ENCODE results near the gene NELFE.
"Not testable (repeated sequence)": the region's sequence is repeated elsewhere in the genome, so short reads cannot be mapped to it uniquely, and the experiment has no call there.

Gene NELFE

DNA sequence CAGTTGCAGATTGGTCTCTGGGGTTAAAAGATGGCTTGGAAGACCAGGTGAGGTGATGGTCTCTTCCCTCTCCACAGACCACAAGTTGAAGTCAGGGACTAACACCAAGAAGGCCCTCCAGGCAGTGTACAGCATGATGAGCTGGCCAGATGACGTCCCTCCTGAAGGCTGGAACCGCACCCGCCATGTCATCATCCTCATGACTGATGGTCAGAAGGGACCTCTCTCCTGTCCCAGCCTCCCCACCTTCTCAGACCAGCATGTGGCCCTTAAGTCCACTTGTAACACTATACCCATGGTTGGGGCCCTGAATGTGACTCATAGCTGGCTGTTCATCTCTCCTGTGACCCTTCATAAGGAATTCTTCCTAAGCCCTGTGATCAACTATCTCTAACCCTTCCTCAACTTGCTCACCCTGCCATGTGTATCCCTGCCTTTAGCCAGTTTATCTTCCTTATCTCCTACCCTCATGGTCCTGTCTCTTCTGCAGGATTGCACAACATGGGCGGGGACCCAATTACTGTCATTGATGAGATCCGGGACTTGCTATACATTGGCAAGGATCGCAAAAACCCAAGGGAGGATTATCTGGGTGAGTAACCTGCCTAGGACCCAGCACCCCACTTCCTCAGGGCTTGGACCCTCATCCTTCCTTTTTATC, 9.9 kb downstream of the NELFE start:
- DNase-seq = no peak

DNA sequence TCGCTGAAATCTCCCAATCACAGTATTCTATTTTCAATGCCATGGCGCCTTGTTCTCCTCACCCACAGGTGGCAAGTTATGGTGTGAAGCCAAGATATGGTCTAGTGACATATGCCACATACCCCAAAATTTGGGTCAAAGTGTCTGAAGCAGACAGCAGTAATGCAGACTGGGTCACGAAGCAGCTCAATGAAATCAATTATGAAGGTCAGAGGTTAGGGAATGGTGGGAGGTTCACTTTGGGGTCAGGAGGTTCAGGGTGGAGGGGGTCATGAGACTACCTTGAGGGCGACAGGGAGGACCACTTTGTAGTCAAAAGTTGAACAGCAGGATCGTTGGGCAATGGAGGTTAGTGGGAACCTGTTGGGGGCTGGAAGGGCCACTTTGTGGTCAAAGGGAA, 10.5 kb downstream of the NELFE start:
- no peak for DNase-seq

DNA sequence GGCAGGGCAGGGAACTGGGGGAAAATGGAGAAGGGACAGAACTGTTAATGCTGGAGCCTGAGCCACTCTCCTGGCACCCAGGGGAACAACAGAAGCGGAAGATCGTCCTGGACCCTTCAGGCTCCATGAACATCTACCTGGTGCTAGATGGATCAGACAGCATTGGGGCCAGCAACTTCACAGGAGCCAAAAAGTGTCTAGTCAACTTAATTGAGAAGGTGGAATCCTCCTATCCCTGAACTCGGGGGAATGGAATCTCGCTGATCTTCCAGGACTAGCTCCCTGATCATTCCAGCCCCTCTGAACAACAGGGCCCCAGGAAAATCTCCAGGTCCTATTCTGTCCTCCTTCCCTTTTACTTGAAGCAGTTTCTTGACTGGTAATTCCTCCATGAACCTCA, 10.9 kb downstream of the NELFE start:
- no peak for DNase-seq

DNA sequence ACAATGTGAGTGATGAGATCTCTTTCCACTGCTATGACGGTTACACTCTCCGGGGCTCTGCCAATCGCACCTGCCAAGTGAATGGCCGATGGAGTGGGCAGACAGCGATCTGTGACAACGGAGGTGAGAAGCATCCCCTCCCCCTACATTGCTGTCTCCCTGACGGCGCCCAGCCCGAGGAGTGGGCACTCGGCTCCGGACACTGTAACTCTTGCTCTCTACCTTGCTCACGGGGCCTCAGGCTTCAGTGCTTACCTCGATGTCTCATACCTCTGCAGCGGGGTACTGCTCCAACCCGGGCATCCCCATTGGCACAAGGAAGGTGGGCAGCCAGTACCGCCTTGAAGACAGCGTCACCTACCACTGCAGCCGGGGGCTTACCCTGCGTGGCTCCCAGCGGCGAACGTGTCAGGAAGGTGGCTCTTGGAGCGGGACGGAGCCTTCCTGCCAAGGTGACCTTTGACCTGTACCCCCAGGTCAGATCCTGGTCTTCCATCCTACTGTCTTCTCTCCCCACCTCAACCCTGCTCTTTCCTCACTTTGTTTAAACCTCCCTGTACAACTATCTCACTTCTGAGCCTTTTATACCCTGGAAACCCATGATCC, 11.6 kb downstream of the NELFE start:
- no peak for DNase-seq

DNA sequence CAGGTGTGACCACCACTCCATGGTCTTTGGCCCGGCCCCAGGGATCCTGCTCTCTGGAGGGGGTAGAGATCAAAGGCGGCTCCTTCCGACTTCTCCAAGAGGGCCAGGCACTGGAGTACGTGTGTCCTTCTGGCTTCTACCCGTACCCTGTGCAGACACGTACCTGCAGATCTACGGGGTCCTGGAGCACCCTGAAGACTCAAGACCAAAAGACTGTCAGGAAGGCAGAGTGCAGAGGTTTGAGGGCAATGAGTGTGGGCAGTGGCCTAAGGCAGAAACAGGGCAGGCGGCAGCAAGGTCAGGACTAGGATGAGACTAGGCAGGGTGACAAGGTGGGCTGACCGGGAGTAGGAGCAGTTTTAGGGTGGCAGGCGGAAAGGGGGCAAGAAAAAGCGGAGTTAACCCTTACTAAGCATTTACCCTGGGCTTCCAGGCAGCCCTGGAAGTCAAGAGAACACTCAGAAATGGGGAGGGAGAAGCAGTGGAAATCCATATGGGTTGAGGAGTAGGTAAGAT, 12.3 kb downstream of the NELFE start:
- no peak for DNase-seq

DNA sequence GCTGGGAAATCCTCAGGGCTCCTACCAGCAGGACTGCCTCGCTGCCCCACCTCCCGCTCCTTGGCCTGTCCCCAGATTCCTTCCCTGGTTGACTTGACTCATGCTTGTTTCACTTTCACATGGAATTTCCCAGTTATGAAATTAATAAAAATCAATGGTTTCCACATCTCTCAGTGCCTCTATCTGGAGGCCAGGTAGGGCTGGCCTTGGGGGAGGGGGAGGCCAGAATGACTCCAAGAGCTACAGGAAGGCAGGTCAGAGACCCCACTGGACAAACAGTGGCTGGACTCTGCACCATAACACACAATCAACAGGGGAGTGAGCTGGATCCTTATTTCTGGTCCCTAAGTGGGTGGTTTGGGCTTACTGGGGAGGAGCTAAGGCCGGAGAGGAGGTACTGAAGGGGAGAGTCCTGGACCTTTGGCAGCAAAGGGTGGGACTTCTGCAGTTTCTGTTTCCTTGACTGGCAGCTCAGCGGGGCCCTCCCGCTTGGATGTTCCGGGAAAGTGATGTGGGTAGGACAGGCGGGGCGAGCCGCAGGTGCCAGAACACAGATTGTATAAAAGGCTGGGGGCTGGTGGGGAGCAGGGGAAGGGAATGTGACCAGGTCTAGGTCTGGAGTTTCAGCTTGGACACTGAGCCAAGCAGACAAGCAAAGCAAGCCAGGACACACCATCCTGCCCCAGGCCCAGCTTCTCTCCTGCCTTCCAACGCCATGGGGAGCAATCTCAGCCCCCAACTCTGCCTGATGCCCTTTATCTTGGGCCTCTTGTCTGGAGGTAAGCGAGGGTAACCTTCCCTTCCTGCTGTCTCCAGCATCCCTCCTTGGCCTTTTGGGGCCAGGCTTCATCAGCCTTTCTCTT, 13.0 kb downstream of the NELFE start, which contains the start of gene CFB:
Gene CFB, plus strand, starts transcription at position 589 of the 863 bp plus-strand sequence. Its CDS starts 127 bp downstream, at position 716.
- DNase-seq = no peak

DNA sequence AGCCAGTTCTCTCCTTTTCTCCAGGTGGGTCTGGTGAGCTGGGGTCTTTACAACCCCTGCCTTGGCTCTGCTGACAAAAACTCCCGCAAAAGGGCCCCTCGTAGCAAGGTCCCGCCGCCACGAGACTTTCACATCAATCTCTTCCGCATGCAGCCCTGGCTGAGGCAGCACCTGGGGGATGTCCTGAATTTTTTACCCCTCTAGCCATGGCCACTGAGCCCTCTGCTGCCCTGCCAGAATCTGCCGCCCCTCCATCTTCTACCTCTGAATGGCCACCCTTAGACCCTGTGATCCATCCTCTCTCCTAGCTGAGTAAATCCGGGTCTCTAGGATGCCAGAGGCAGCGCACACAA, 13.6 kb downstream of the NELFE start:
- DNase-seq = no peak

DNA sequence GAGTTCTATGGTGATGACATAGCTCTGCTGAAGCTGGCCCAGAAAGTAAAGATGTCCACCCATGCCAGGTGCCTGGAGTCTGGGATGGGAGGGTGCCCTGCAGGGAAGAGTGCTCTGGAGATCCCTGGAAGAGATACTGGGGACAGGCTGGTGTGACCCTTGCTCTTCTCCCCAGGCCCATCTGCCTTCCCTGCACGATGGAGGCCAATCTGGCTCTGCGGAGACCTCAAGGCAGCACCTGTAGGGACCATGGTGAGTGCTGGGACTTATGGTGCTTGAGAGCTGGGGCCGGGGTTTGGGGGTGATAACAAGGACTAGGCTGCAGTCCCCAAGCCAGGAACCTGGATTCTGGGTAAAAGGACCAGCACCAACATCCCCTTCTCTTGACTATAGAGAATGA, 15.0 kb downstream of the NELFE start:
- DNase-seq = no peak

DNA sequence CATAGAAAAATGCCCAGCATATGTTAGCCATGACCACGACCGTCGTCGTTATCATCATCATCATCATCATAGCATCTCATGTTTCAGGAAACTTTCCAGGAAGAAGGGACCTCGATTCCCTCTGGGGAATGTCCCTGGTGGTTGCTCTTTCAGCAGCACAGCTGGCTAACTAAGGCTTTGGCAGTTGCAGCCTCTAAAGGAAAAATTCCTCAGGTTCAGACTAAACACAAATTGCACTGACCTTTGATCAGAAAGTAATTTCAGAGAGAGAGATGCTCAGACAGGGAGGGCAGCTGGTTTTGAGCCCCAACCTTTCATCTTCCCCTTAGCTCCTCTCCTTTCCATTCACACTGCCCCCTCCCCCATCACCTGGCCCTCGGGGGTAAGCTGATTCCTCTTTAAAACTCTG, 18.5 kb downstream of the NELFE start:
- DNase-seq = no peak

DNA sequence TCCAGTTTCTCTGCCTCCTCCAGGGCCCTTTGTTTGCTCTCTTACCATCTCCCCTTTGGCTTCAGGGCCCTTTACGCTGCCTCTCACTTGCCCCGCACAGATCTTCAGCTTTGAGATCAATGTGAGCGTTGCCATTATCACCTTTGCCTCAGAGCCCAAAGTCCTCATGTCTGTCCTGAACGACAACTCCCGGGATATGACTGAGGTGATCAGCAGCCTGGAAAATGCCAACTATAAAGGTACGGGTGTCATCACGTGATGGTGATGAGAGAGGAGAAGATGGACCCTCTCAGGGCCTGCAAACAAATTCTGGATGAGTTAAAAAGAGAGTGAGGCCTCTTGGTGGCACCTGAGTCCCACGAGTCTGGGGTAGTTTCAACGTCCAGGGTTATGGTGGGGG, 22.9 kb downstream of the NELFE start:
- no peak for DNase-seq

DNA sequence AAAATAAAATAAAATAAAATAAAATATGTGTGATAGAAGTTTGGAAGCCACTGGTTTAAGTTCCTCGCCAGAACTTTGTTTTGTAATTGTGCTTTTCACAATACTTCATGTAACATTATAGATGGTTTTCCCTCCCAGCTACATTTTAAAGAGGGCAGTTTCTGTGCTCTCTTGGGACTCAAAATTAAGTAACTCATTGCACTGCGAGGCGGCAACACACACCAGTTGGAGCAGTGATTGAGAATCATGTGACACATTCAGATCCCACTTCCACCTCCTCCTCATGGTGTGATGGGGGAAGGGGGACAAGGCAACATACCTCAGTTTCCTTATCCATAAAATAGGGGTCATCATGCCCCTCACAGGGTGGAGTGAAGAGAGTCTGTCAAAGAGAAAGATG, 23.8 kb downstream of the NELFE start:
- DNase-seq = no peak

DNA sequence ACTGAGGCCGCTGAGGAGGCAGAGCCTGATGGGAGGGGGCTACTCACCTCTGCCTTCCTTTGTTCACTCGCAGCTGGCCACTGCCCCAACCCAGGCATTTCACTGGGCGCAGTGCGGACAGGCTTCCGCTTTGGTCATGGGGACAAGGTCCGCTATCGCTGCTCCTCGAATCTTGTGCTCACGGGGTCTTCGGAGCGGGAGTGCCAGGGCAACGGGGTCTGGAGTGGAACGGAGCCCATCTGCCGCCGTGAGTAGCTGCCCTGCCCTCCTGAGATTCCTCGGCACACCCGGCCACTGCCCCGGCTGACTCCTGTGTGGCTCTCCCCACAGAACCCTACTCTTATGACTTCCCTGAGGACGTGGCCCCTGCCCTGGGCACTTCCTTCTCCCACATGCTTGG, 25.2 kb downstream of the NELFE start:
- no peak for DNase-seq

DNA sequence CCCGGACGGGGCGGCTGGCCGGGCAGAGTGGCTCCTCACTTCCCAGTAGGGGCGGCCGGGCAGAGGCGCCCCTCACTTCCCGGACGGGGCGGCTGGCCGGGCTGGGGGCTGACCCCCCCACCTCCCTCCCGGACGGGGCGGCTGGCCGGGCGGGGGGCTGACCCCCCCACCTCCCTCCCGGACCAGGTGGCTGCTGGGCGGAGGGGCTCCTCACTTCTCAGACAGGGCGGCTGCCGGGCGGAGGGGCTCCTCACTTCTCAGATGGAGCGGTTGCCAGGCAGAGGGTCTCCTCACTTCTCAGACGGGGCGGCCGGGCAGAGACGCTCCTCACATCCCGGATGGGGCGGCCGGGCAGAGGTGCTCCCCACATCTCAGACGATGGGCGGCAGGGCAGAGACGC, 26.6 kb downstream of the NELFE start:
- DNase-seq = not testable (repeated sequence)

DNA sequence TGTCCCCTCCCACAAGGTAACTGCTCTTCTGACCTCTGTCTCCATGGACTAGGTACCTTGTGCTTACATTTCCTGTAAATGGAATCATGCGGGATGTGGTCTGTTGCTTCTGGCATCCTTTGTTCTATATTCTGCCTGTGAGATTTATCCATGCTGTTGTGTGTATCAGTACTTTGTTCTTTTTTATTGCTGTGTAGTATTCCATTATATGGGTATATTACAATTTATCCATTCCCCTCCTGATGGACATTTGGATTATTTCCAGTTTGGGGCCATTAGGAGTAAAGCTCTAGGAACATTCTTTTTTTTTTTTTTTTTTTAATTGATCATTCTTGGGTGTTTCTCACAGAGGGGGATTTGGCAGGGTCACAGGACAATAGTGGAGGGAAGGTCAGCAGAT, 27.8 kb downstream of the NELFE start:
- no peak for DNase-seq

DNA sequence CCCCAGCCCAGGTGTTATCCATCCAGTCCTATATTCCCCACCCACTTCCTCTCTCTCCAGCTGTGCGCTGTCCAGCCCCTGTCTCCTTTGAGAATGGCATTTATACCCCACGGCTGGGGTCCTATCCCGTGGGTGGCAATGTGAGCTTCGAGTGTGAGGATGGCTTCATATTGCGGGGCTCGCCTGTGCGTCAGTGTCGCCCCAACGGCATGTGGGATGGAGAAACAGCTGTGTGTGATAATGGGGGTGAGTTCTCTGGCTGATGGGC, 30.2 kb downstream of the NELFE start:
- DNase-seq = no peak

DNA sequence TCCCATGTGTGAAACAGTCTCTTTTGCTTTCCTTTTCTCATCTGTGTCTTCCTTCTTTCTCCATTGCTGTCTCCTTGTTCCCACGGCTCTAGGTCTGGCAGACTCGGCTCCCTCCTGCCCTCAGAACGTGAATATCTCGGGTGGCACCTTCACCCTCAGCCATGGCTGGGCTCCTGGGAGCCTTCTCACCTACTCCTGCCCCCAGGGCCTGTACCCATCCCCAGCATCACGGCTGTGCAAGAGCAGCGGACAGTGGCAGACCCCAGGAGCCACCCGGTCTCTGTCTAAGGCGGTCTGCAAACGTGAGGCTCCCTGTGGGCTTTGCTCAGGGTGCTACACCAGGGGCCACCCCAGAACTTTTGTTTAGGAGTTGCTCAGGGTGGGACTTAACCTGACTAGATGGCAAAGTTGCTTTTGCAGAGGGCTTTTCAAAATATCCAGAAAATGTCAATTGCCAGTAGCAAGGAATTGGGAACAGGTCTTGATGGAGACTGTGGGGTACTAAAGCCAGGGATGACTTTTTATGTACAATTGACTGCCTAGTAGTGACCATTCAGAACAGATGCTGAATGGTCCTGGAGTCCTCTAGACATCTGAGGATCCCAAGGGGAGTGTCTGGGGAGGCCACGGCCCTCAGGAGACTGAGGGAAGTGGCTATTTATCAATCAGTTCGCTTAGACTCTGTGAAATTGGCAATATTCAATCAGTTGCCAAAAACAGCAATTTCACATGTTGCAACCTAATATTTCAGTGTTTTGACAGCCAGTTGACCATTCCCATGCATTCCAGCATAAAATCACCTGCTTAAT, 30.7 kb downstream of the NELFE start:
- no peak for DNase-seq

DNA sequence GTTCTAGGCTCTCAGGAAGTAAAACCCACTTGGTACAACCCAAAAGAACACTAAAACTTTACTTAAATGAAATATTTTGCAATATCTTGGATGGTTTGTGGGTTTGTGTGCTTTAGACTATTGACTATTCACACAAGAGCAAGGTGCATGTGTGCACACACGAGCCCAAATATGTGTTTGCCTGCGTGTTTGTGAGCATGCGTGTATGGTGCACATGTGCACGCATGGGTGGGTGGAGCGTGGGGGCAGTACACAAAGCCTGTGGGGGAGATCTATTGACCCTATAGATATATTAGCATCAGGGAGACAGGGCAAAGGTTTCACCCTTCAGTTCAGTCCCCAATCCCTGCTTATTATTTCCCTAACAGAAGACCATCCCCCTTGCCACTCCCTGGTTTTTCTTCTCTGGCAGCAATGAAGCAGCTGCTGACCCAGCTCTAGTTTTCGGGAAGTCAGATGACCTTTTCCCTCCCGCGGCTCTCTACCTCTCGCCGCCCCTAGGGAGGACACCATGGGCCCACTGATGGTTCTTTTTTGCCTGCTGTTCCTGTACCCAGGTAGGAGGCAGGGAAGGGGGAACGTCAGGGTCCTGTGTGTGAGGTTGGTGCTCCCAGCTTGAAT, 31.4 kb downstream of the NELFE start, which contains the start of gene C2:
Gene C2, plus strand, starts transcription at position 476 of the 621 bp plus-strand sequence. Its CDS starts 36 bp downstream, at position 512.
- DNase-seq = no peak

DNA sequence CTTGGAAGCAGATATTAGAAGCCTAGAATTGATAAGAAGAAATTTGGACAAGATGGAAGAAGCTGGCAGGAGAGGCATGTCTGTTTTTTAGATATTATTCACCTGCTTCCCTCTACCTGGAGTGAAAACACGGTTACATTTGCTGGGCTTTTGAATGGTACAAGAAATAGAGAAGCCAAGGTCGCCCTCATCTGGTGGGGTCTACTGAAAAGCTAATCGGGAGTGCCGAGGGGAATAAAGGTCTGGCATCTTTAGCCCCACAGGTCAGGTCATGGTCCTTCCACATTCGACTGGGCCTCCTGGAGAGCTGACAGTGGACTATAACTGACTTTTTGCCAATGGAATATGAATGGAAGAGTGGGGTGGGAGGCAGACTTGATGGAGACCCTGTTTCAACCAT, 35.8 kb downstream of the NELFE start:
- no peak for DNase-seq

DNA sequence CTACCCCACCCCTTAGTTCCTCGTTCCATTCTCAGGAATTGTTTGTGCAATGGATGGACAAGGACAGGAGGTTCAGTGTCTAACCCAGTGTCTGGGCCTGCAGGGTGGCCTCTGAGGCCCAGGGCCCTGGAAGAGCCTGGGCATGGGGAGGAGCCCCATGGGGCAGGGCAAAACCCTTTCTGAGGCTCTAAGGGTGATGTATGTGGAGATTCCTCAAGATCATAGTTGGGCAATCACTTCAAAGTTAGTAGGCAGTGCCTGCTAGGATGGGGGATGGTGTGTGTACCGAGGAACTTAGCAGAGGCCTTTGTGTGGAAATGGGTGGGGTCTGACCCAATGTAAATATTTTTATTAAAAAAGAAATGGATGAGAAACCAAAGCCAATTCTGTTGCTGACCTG, 38.0 kb downstream of the NELFE start:
- DNase-seq = no peak

DNA sequence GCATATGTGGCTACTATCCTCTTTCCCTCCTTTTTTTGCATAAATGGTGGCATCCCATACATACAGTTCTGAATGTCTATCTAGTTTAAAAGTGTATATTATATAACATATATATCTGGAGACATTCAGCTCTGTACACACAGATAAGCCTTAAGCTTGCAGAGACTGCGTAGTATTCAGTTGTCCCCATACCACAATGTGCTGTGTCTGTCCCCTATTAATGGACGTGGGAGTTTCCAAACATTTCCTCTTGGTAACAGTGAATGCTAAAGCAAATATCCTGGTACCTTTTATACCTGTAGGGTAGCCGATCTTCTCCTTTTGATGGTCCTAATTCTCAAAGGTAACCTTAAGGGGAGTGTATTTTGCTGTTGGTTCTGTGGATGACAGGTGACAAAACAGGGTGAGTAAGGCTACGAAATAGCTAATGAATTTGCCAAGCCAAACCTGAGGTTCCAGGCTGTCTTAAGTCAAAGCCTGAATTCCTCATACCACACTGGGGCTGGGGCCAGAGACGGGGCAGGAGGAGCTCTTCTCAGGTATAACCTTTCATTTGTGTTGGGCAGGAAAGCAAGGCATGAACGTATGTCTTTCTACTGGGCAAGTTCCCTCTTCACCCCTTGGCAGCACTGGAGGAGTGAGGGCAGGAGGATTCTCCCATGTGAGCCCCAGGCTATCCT, 39.0 kb downstream of the NELFE start:
- no peak for DNase-seq

DNA sequence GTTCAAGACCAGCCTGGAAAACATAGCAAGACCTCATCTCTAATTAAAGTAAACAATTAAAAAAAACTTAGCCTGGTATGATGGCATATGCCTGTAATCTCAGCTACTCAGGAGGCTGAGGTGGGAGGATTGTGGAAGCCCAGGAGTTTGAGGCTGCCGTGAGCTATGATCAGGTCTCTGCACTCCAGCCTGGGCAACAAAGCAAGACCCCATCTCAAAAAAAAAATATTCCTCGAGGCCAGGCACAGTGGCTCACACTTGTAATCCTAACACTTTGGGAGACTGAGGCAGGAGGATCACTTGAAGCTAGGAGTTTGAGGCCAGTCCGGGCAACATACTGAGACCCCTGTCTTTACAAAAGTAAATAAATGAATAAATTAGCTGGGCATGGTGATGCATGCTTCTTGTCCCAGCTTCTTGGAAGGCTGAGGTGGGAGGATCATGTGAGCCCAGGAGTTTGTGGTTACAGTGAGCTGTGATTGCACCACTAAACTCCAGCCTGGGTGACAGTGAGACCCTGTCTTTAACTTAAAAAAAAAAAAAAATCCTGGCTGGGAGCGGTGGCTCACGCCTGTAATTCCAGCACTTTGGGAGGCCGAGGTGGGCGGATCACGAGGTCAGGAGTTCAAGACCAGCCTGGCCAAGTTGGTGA, 40.6 kb downstream of the NELFE start:
- DNase-seq = no peak
